ENCODE measurements around the gene MICAL3.

DNA sequence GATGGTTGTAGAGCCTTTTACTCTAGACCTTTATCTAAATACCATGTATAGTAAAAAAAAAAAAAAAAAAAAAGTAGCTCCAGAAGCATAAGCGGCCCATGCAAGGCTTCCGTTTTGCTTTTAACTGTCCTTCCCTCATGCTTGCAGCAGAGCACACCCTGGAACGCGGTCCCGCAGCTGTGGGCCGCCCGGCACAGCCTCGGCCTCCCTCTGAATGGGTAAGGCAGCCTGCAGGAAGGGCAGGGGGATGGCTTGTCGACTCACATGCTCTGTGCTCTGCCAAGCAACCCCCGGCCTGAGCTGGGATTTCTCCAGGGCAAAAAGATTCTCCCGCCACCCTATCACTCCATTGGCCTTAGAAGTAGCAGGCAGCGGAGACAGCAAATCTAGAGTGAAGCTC lies 148.7 kb downstream of the MICAL3 start:
- TF ChIP-seq EZH2 (IDR thresholded peaks at IDR 0.05; ENCODE audit: insufficient read depth, poor library complexity, severe bottlenecking) (no peak), EZH2phosphoT487 (IDR thresholded peaks at IDR 0.05; ENCODE audit: insufficient read depth, low read depth) (no peak)

Data from GM23248 (cell line).